Motor neuron (in vitro differentiated cells): ENCODE results near the gene CACNA1H. TPM values are rescaled to one million over a fixed set of nuclear protein-coding genes. Genes with fewer than 3 reads are reported as not detected.

Source experiments
- ATAC-seq, 8 experiments: fragments of 200-7000 bp; cut with Tn5 transposase; replicated peaks in 6 of 8; 2 replicates each; pipeline ENCODE4 v1.8.0; 2021; ENCODE audit warnings: mild to moderate bottlenecking in 8 of 8, moderate library complexity in 8 of 8
- H3K27ac ChIP-seq, 2 donors: fragments of 250-450 bp; sonication (Bioruptor Pico); 2 replicates each; pipeline ENCODE4 v1.9.0; 2021; ENCODE audit warnings: antibody characterized with exemption in 2 of 2, mild to moderate bottlenecking in 2 of 2, moderate library complexity in 1 of 2
- H3K4me1 ChIP-seq, 2 donors: fragments of 250-450 bp; sonication (Bioruptor Pico); replicated peaks in 1 of 2; 2 replicates each; pipeline ENCODE4 v1.6.1; 2021; ENCODE audit warnings: antibody characterized with exemption in 2 of 2, mild to moderate bottlenecking in 2 of 2, moderate library complexity in 1 of 2
- H3K4me3 ChIP-seq, 5 donors: fragments of 250-450 bp; sonication (Bioruptor Pico); 2 replicates each; pipeline ENCODE4 v1.9.0; 2021; ENCODE audit warnings: antibody characterized with exemption in 5 of 5, mild to moderate bottlenecking in 5 of 5, moderate library complexity in 4 of 5
- WGBS, 10 experiments: fragments of 450-650 bp; shearing (Covaris generic); methylation state at CpG; one replicate each; pipeline ENCODE4 v1.0.0; 2022; 5-methylcytosine and 5-hydroxymethylcytosine counted together
- in situ Hi-C, 9 experiments: fragments of 400-800 bp; cut with MboI; loops; one replicate each; pipeline ENCODE4 v1.15.0; 2021; ENCODE audit warnings: low sequenced_read_pairs in 9 of 9, low pct_unique_long_range_greater_than_20kb in 2 of 9; ENCODE audit not compliant: unreplicated experiment in 9 of 9
- total RNA-seq, 8 experiments: library from RNA; unstranded; fragments of 300-600 nt; gene quantifications; 2 replicates each; pipeline versions ENCODE4 v1.2.3 to v1.2.4, GENCODE V29; 2022

CACNA1H gene
- total RNA-seq, 8 experiments from 2014 or later, result 0.36 to 30.6 (median 20.9) TPM; not detected in 1

GRCh38 chr16:1150511-1150982 lies 2.4 kb upstream of the CACNA1H start:
- peak in 1 of 8 experiments; percentile 33 for ATAC-seq
- Histone ChIP-seq H3K4me1 (peaks cover 37 to 44% of the 10 kb centered on the region in 2 donors), H3K4me3 (no peak overlapping the region), H3K27ac (no peak overlapping the region)
- in situ Hi-C loops, result no loop called here
- WGBS, 10 experiments, result 6 to 92% (median 65%) methylated on average over 2 to 10 of the region's 21 CpGs; no CpG with 5 or more reads in 4 of the 10 experiments

GRCh38 chr16:1151424-1152122 lies 1.3 kb upstream of the CACNA1H start:
- ATAC-seq, result no peak
- peak overlapping the region in 2 of 5 donors; percentile 74 to 91 for H3K4me3 ChIP-seq

DNA sequence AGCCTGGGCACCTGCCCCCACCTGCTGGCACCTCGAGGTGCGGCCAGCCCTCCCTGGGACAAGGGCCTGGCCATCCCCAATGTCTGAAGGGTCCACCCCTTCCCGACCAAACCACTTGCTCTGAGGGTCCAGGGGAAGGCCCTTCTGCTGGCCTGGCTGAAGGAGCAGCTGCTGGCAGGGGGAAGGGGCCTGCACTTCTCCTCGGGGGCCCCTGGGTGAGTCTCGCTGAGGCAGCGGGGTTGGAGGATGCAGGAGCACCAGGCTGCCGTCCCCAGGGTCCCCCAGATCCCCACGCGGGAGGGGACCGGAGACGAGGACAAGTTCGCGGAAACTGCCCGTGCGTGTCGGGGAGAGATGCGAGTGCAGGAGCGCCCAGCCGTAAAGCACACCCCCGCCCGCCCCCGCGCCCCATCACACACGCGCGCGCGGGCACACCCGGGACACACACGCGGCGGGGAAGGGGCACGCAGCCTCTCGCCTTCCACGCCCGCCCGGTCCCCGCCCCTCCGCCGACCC lies 725 bp upstream of the CACNA1H start:
- Histone ChIP-seq H3K4me3 (peak overlapping the region; percentile 61 to 97 (median 74)), H3K4me1 (peaks cover 28 to 40% of the 10 kb centered on the region in 2 donors), H3K27ac (peak overlapping the region; percentile 78 to 90)
- peak in 6 of 8 experiments; percentile 30 to 69 (median 66) for ATAC-seq
- in situ Hi-C loops, result no loop called here
- 0 to 20% (median 11%) methylated on average over 1 to 5 of the region's 40 CpGs; no CpG with 5 or more reads in 6 of the 10 experiments for WGBS, 10 experiments

More at GRCh38 chr16:1151424-1152122, 1.3 kb upstream of the CACNA1H start:
- peaks cover 28 to 38% of the 10 kb centered on the region in 2 donors for H3K4me1 ChIP-seq
- H3K27ac ChIP-seq, result peak overlapping the region; percentile 78 to 90
- in situ Hi-C loops, result no loop called here
- 19 to 100% (median 68%) methylated on average over 1 to 7 of the region's 18 CpGs; no CpG with 5 or more reads in 2 of the 10 experiments for WGBS, 10 experiments

DNA sequence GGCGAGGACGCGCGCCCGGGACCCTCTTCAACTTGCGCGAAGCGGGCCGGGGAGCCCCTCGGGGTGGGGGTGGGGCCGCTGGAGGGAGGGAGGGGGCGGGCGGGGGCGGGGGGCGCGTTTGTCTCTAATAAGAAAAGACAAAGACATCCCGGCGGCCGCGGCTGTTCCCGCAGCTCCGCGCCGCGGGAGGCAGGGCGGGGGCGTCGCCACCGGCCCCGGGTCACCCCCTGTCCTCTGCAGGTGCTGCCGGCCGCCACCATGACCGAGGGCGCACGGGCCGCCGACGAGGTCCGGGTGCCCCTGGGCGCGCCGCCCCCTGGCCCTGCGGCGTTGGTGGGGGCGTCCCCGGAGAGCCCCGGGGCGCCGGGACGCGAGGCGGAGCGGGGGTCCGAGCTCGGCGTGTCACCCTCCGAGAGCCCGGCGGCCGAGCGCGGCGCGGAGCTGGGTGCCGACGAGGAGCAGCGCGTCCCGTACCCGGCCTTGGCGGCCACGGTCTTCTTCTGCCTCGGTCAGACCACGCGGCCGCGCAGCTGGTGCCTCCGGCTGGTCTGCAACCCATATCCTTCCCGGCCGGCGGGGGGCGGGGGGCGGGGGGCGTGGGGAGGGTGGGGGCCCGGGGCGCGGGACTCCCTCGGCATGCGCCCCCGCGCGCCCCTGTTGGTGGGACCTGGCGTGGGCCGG lies 714 bp downstream of the CACNA1H start:
- in situ Hi-C loops, result no loop called here
- peak overlapping the region; percentile 58 to 90 for H3K27ac ChIP-seq
- peaks cover 42 to 55% of the 10 kb centered on the region in 2 donors for H3K4me1 ChIP-seq
- 0 to 40% (median 3%) methylated on average over 1 to 8 of the region's 94 CpGs; no CpG with 5 or more reads in 7 of the 10 experiments for WGBS, 10 experiments
- no peak for ATAC-seq
- peak overlapping the region; percentile 61 to 97 (median 74) for H3K4me3 ChIP-seq

DNA sequence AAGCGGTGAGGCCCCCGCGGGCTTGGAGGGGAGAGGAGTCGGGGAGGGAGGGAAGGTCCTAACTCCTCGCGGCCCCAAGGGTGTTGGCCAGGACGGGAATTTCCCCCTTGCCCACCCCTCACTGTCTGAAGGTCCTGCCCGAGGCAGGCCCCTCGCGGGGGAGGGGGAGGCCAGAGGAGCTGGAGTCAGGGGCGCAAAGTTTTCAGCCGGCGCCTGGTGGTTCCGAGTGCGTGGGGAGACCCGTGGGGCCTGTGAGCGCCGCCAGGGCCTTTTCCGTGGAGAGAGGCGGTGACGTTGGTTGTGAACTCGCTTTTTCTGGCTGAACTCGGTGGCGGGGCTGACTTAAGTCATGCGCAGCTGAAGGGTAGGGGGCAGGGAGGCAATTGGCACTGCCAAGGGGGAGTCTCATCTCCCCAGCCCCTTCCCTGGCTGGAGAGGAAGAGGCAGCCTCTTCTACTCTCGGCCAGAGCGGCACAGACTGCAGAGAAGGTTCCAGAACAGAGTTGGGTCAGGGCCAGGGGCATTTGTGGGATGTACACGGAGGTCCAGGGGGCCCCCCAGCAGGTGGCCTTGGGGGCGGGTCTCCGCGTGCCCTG lies 1.5 kb downstream of the CACNA1H start:
- peak in 3 of 8 experiments; percentile 1 to 11 (median 1) for ATAC-seq
- Histone ChIP-seq H3K4me3 (peak overlapping the region; percentile 61 to 97 (median 74)), H3K4me1 (peaks cover 49 to 62% of the 10 kb centered on the region in 2 donors), H3K27ac (peak overlapping the region in 1 of 2 donors; percentile 36)
- in situ Hi-C loops, result no loop called here
- WGBS, 10 experiments, result 19 to 35% (median 33%) methylated on average over 3 to 6 of the region's 31 CpGs; no CpG with 5 or more reads in 7 of the 10 experiments

- ATAC-seq, result peak in 1 of 8 experiments; percentile 28
- Histone ChIP-seq H3K4me1 (peaks cover 55 to 68% of the 10 kb centered on the region in 2 donors), H3K27ac (peak overlapping the region in 1 of 2 donors; percentile 36), H3K4me3 (peak overlapping the region in 4 of 5 donors; percentile 64 to 97 (median 82))
- in situ Hi-C loops, result no loop called here
- 70 to 83% (median 79%) methylated on average over 2 to 8 of the region's 23 CpGs; no CpG with 5 or more reads in 7 of the 10 experiments for WGBS, 10 experiments
These were observed 2.0 kb downstream of the CACNA1H start for GRCh38 chr16:1154887-1155331.

- no peak overlapping the region for H3K27ac ChIP-seq
- no peak for ATAC-seq
- WGBS, 10 experiments, result 40 to 100% (median 80%) methylated on average over 1 to 10 of the region's 20 CpGs; no CpG with 5 or more reads in 5 of the 10 experiments
- H3K4me1 ChIP-seq, result peaks cover 60 to 73% of the 10 kb centered on the region in 2 donors
- in situ Hi-C loops, result no loop called here
- H3K4me3 ChIP-seq, result peak overlapping the region in 1 of 5 donors; percentile 74
These were observed 2.6 kb downstream of the CACNA1H start for GRCh38 chr16:1155353-1156054.

DNA sequence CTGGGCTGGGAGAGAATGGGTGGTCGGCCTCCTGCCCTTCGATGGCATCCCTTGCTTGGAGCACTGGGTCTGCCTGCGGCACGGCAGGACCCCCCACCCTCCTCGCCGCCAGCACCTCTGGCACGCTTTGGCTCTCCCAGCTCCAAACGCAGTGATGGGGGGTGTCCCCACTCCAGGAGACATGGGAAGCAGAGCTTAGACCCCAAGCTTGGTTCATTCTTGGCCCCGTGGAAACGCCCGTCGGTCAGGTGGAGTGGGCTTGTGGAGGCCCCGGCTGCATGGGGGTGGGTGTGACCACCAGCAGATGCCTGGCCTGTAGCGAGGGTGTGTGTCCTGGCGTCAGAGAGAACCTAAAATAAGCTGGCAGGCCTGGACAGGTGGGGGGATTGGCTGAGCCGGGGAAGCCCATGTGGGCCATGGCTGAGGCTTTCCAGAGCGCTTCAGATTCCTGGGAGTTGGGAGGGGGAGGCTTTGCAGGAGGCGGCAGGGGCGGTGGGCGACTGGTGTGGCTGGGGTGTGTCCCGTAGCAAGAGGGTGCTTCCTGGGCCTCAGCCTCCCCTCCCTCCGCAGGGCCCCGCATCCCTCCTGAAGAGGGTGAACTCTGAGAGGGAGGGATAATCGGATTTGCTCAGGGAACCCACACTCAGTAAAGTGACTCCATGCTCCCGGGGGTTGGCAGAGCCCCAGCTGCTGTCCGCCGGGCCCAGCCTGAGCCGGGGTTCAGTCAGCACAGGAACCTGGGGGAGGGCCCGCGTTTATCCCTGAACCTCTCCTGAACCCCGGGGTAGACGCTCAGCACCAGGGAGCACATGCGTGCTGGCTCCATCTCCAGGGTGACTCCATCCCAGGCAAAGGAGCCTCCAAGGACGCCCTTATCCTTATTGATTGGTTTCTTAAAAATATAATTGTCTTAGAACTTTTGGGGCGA lies 3.4 kb downstream of the CACNA1H start:
- Histone ChIP-seq H3K4me3 (no peak overlapping the region), H3K4me1 (peaks cover 69 to 78% of the 10 kb centered on the region in 2 donors), H3K27ac (no peak overlapping the region)
- WGBS, 10 experiments, result 87 to 96% methylated on average over 3 to 5 of the region's 35 CpGs; no CpG with 5 or more reads in 8 of the 10 experiments
- ATAC-seq, result no peak
- in situ Hi-C loops, result no loop called here

- ATAC-seq, result no peak
- WGBS, 10 experiments, result 58 to 89% (median 80%) methylated on average over 1 to 7 of the region's 46 CpGs; no CpG with 5 or more reads in 7 of the 10 experiments
- H3K4me1 ChIP-seq, result peaks cover 66 to 72% of the 10 kb centered on the region in 2 donors
- in situ Hi-C loops, result no loop called here
- peak overlapping the region in 1 of 2 donors; percentile 80 for H3K27ac ChIP-seq
- no peak overlapping the region for H3K4me3 ChIP-seq
These were observed 4.2 kb downstream of the CACNA1H start for GRCh38 chr16:1156983-1157638.

DNA sequence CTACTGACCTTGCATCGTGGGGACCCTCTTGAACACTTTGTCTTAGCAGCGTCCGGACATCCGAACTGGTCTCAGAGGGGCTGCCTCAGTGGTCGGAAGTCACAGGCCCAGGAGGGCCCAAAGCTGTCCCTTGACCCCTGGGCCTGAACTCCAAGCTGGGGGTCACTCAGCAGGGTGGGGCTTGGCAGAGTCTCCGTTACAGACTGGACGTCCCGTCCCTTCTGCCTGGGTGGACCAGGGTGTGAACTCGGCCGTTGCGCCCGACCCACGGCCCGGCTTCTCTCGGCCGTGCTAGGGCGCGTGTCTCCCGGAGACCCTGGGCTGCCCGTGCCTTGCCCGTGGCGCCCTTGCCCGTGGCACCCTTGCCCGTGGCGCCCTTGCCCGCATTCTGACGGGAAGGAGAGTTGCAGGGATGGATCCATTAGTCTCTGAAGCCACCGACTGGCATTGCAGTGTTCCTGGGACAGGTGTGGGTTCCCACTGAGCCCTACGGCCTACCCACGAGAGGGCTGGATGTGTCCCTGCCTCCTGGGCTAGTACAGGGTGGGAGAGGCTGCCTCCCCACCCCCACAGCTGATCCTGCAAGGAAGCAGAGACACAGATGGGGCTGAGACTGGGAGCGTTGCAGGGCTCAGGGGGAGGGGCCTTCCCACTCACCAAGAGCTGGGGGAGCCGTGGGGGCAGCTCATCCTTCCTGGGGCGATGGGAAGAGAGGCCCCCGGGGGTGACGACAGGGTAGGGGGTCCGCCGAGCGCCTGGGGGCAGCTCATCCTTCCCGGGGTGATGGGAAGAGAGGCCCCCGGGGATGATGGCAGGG lies 4.9 kb downstream of the CACNA1H start:
- ATAC-seq, result peak in 4 of 8 experiments; percentile 26 to 38 (median 36)
- in situ Hi-C loops, result no loop called here
- peak overlapping the region; percentile 80 to 89 for H3K27ac ChIP-seq
- WGBS, 10 experiments, result 62 to 100% methylated on average over 2 to 6 of the region's 40 CpGs; no CpG with 5 or more reads in 8 of the 10 experiments
- H3K4me3 ChIP-seq, result peak overlapping the region in 1 of 5 donors; percentile 1
- peaks cover 62 to 70% of the 10 kb centered on the region in 2 donors for H3K4me1 ChIP-seq
